ENCODE data around the gene C6orf52.
A peak's percentile ranks its signal among the peaks of the same experiment; 100 is the strongest.
"Not testable (repeated sequence)": the region's sequence is repeated elsewhere in the genome, so short reads cannot be mapped to it uniquely, and the experiment has no call there.

Gene C6orf52

DNA sequence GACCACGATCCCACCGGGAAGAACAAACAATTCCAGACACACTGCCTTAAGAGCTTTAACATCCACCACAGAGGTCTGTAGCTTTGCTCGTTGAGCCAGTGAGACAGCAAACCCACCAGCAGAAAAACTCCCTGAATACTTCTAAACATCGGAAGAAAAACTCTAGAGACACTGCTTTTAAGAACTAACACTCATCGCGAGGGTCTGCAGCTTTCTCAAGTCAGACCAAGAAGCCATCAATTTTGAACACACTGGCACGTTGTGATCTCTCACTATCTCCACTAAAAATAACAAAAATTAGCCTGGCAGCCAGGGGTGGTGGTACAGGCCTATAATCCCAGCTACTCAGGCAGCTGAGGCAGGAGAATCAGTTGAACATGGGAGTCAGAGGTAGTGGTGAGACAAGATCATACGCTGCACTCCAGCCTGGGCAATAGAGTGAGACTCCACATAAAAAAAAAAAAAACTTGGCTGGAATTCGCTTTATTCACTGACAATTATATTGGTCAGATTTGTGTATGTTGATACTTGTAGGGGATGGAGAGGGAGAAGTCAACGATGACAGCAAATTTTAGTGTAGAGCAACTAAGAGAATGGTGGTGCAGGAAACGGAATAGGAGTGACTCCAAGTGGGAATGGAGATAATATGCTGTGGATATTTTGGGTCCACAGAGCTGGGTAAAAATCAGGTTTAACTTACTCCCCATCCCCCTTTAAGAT, 27.6 kb upstream of the C6orf52 start:
- POLR2A ChIA-PET, result interaction anchor here (0.6 to 7.8 kb wide), 20 partner anchors 11 to 241 kb away, joined by 3 to 82 read pairs (median 4); partner anchors contain the start of genes C6orf52, GCNT2, PAK1IP1 and SYCP2L
- Histone ChIP-seq H3K27ac (ENCODE audit: extremely low read depth, low read depth, low read length) (peak overlapping the region; percentile 43; the same call in 1 of the 2 replicates), H3K9me3 (ENCODE audit: control insufficient read depth, insufficient read depth, low read depth, low read length) (no peaks in the 10 kb centered on the region), H3K4me3 (ENCODE audit: low read depth, low read length) (peak overlapping the region; percentile 64), H3K4me1 (ENCODE audit: control insufficient read depth, insufficient read depth, low read length) (no peaks in the 10 kb centered on the region), H3K36me3 (ENCODE audit: control insufficient read depth in 2 of 2, insufficient read depth in 1 of 2, low read length in 2 of 2) (peaks cover 0 to 19% of the 10 kb centered on the region in 2 experiments; a peak in 2 of 3 replicates)
- TF ChIP-seq ZNF211 (tag by site-specific recombination; IDR thresholded peaks at IDR 0.05; ENCODE audit: low read depth) (no peak), ZNF600 (tag by site-specific recombination; IDR thresholded peaks at IDR 0.05) (peak; percentile 79), ZNF121 (tag by site-specific recombination; IDR thresholded peaks at IDR 0.05) (peak; percentile 94), ZFP69B (tag by site-specific recombination; IDR thresholded peaks at IDR 0.05) (no peak), KLF10 (tag by site-specific recombination; IDR thresholded peaks at IDR 0.05) (no peak), ZNF157 (tag by site-specific recombination; IDR thresholded peaks at IDR 0.05) (no peak), ZNF2 (tag by site-specific recombination; IDR thresholded peaks at IDR 0.05) (0 out of 2 replicates have a peak, but pooled peaks have one; percentile 19), ZNF223 (tag by site-specific recombination; IDR thresholded peaks at IDR 0.05) (peak; percentile 97)
- CTCF ChIA-PET, result interaction anchor here (0.6 to 1.8 kb wide), 7 partner anchors 11 to 211 kb away, joined by 3 to 6 read pairs (median 4); partner anchors contain the start of gene TMEM14B

DNA sequence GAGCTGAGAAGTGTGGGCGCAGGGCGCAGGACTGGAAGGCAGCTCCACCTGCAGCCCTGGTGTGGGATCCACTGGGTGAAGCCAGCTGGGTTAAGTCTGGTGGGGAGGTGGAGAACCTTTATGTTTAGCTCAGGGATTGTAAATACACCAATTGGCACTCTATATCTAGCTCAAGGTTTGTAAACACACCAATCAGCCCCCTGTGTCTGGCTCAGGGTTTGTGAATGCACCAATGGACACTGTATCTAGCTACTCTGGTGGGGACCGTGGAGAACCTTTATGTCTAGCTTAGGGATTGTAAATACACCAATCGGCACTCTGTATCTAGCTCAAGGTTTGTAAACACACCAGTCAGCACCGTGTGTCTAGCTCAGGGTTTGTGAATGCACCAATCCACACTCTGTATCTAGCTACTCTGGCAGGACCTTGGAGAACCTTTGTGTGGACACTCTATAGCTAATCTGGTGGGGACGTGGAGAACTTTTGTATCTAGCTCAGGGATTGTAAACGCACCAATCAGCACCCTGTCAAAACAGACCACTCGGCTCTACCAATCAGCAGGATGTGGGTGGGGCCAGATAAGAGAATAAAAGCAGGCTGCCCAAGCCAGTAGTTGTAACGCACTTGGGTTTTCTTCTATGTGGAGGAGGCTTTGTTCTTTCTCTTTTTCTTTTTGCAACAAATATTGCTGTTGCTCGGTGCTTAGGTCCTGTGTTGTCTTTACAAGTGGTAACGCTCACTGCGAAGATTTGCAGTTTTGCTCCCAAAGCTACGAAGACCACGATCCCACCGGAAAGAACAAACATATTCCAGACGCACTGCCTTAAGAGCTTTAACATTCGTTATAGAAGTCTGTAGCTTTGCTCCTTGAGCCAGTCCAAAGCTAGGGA, 26.8 kb upstream of the C6orf52 start:
- H3K27ac ChIP-seq (ENCODE audit: extremely low read depth, low read depth, low read length); H3K4me3 ChIP-seq (ENCODE audit: low read depth, low read length); H3K4me1 ChIP-seq (ENCODE audit: control insufficient read depth, insufficient read depth, low read length); H3K9me3 ChIP-seq (ENCODE audit: control insufficient read depth, insufficient read depth, low read depth, low read length): not testable (repeated sequence)
- CTCF ChIA-PET, result interaction anchor here (0.7 to 1.8 kb wide), 5 partner anchors 23 to 210 kb away, joined by 3 to 7 read pairs (median 3); partner anchors contain the start of gene TMEM14B
- POLR2A ChIA-PET, result interaction anchor here (0.7 to 7.8 kb wide), 7 partner anchors 16 to 48 kb away, joined by 3 to 82 read pairs (median 6); partner anchors contain the start of genes C6orf52, PAK1IP1 and TMEM14B
- peaks cover 0 to 16% of the 10 kb centered on the region in 2 experiments; a peak in 1 of 3 replicates for H3K36me3 ChIP-seq (ENCODE audit: control insufficient read depth in 2 of 2, insufficient read depth in 1 of 2, low read length in 2 of 2)

DNA sequence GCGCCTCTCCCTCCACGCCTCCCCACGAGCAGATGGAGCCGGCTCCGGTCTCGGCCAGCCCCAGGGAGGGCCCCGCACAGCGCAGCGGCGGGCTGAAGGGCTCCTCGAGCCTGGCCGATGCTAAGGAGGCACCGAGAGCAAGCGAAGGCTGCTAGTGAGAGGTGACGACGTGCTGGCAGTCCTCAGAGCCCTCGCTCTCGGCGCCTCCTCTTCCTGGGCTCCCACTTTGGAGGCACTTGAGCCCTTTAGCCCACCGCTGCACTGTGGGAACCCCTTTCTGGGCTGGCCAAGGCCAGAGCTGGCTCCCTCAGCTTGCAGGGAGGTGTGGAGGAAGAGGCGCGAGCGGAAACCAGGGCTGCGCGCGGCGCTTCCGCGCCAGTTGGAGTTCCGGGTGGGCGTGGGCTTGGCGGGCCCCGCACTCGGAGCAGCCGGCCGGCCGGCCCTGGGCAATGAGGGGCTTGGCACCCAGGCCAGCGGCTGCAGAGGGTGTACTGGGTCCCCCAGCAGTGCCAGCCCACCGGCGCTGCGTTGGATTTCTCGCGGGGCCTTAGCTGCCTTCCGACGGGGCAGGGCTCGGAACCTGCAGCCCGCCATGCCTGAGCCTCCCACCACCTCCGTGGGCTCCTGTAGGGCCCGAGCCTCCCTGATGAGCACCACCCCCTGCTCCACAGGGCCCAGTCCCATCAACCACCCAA, 26.0 kb upstream of the C6orf52 start:
- peak overlapping the region; percentile 54; the same call in 1 of the 2 replicates for H3K27ac ChIP-seq (ENCODE audit: extremely low read depth, low read depth, low read length)
- H3K4me3 ChIP-seq (ENCODE audit: low read depth, low read length), result peak overlapping the region; percentile 25
- no peaks in the 10 kb centered on the region for H3K4me1 ChIP-seq (ENCODE audit: control insufficient read depth, insufficient read depth, low read length)
- H3K36me3 ChIP-seq (ENCODE audit: control insufficient read depth in 2 of 2, insufficient read depth in 1 of 2, low read length in 2 of 2), result peaks cover 0 to 9% of the 10 kb centered on the region in 2 experiments; a peak in 1 of 3 replicates
- ChIA-PET CTCF (interaction anchor here (0.8 to 1.8 kb wide), 4 partner anchors 22 to 242 kb away, joined by 3 to 7 read pairs (median 4); partner anchors contain the start of gene TMEM14B), POLR2A (interaction anchor here (1.0 to 7.8 kb wide), 4 partner anchors 10 to 45 kb away, joined by 3 to 82 read pairs (median 28); partner anchors contain the start of genes C6orf52, PAK1IP1 and TMEM14B)
- no peaks in the 10 kb centered on the region for H3K9me3 ChIP-seq (ENCODE audit: control insufficient read depth, insufficient read depth, low read depth, low read length)
- TF ChIP-seq SP2 (tag by site-specific recombination; IDR thresholded peaks at IDR 0.05) (peak; percentile 30; the same call in 1 of the 2 replicates), KLF9 (tag by site-specific recombination; IDR thresholded peaks at IDR 0.05; ENCODE audit: low read depth) (0 out of 2 replicates have a peak, but pooled peaks have one; percentile 30), ZBTB8A (tag by site-specific recombination; IDR thresholded peaks at IDR 0.05) (peak; percentile 95), ZNF404 (tag by site-specific recombination; IDR thresholded peaks at IDR 0.05) (no peak), EGR2 (tag by site-specific recombination; IDR thresholded peaks at IDR 0.05; ENCODE audit: low read depth) (0 out of 2 replicates have a peak, but pooled peaks have one; percentile 14), GLIS2 (tag by site-specific recombination; IDR thresholded peaks at IDR 0.05) (peak; percentile 0), ZNF146 (tag by site-specific recombination; IDR thresholded peaks at IDR 0.05) (no peak), ZNF335 (tag by site-specific recombination; conservative IDR thresholded peaks at IDR 0.05) (peak; percentile 53; the same call in 1 of the 2 replicates), ZBTB20 (tag by site-specific recombination; IDR thresholded peaks at IDR 0.05) (peak; percentile 68)
- TF ChIP-seq, protein P1, sequence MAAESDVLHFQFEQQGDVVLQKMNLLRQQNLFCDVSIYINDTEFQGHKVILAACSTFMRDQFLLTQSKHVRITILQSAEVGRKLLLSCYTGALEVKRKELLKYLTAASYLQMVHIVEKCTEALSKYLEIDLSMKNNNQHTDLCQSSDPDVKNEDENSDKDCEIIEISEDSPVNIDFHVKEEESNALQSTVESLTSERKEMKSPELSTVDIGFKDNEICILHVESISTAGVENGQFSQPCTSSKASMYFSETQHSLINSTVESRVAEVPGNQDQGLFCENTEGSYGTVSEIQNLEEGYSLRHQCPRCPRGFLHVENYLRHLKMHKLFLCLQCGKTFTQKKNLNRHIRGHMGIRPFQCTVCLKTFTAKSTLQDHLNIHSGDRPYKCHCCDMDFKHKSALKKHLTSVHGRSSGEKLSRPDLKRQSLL (tag by site-specific recombination; IDR thresholded peaks at IDR 0.05), result peak; percentile 33; the same call in 1 of the 2 replicates
- TF ChIP-seq, protein P2, sequence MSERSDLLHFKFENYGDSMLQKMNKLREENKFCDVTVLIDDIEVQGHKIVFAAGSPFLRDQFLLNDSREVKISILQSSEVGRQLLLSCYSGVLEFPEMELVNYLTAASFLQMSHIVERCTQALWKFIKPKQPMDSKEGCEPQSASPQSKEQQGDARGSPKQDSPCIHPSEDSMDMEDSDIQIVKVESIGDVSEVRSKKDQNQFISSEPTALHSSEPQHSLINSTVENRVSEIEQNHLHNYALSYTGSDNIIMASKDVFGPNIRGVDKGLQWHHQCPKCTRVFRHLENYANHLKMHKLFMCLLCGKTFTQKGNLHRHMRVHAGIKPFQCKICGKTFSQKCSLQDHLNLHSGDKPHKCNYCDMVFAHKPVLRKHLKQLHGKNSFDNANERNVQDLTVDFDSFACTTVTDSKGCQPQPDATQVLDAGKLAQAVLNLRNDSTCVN (tag by site-specific recombination; optimal IDR thresholded peaks at IDR 0.05), result peak; percentile 57
- TF ChIP-seq, protein P3, sequence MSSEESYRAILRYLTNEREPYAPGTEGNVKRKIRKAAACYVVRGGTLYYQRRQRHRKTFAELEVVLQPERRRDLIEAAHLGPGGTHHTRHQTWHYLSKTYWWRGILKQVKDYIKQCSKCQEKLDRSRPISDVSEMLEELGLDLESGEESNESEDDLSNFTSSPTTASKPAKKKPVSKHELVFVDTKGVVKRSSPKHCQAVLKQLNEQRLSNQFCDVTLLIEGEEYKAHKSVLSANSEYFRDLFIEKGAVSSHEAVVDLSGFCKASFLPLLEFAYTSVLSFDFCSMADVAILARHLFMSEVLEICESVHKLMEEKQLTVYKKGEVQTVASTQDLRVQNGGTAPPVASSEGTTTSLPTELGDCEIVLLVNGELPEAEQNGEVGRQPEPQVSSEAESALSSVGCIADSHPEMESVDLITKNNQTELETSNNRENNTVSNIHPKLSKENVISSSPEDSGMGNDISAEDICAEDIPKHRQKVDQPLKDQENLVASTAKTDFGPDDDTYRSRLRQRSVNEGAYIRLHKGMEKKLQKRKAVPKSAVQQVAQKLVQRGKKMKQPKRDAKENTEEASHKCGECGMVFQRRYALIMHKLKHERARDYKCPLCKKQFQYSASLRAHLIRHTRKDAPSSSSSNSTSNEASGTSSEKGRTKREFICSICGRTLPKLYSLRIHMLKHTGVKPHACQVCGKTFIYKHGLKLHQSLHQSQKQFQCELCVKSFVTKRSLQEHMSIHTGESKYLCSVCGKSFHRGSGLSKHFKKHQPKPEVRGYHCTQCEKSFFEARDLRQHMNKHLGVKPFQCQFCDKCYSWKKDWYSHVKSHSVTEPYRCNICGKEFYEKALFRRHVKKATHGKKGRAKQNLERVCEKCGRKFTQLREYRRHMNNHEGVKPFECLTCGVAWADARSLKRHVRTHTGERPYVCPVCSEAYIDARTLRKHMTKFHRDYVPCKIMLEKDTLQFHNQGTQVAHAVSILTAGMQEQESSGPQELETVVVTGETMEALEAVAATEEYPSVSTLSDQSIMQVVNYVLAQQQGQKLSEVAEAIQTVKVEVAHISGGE (tag by site-specific recombination; conservative IDR thresholded peaks at IDR 0.05; ENCODE audit: low read depth), result 0 out of 2 replicates have a peak, but pooled peaks have one; percentile 29
